ENCODE results near the gene CD300LB.
A peak's percentile ranks its signal among the peaks of the same experiment; 100 is the strongest.
"Not testable (repeated sequence)": the region's sequence is repeated elsewhere in the genome, so short reads cannot be mapped to it uniquely, and the experiment has no call there.

CD300LB gene

DNA sequence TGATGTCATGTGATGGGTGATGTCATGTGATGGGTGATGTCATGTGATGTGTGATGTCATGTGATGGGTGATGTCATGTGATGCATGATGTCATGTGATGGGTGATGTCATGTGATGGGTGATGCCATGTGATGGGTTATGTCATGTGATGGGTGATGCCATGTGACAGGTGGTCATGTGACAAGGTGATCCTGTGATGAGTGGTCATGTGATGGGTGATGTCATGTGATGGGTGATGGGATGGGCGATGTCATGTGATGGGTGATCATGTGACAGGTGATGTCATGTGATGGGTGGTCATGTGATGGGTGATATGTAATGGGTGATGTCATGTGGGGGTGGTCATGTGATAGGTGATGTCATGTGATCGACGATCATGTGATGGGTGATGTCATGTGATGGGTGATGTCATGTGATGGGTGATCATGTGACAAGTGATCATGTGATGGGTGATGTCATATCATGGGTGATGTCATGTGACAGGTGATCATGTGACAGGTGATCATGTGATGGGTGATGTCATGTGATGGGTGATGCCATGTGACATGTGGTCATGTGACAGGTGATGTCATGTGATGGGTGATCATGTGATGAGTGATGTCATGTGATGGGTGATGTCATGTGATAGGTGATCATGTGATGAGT, 17.2 kb downstream of the CD300LB start:
- H3K36me3 ChIP-seq (ENCODE audit: control insufficient read depth, insufficient read depth, low read length, severe bottlenecking), result no peaks in the 10 kb centered on the region
- H3K9me3 ChIP-seq (ENCODE audit: control insufficient read depth, low read length), result no peaks in the 10 kb centered on the region
- peak; percentile 52 for DNase-seq (ENCODE audit: low read depth)
- H3K4me1 ChIP-seq (ENCODE audit: control insufficient read depth, insufficient read depth, low read length), result peaks cover 7% of the 10 kb centered on the region
- H3K9ac ChIP-seq (ENCODE audit: low read length), result no peak overlapping the region
- peaks cover 3% of the 10 kb centered on the region for H3K27me3 ChIP-seq (replicated peaks; ENCODE audit: control insufficient read depth, insufficient read depth, low read length)
- no peak overlapping the region for H3K4me3 ChIP-seq (ENCODE audit: low read length)

DNA sequence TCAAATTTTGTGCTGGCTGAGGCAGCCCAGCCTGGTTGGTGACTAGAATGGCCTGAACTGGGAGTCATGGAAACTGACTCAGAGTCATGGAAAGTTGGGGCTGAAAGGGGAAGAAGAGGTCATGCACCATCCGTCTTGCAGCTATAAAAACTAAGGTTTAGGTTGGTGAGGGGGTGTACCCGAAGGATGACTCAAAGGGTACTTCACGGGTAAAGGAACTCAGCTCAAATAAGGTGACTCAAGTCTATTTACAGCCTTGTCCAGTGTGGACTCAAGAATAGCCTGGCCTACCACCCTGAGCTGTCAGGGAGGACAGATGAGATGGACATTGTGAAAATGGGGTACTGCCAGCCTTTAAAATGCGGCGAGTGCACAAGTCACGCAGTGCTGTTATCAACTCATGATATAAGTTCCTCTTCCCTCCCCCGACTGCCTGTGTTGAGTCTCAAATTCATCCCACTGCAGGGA, 18.6 kb downstream of the CD300LB start:
- H3K9ac ChIP-seq (ENCODE audit: low read length), result no peak overlapping the region
- peaks cover 3% of the 10 kb centered on the region for H3K27me3 ChIP-seq (replicated peaks; ENCODE audit: control insufficient read depth, insufficient read depth, low read length)
- no peak overlapping the region for H3K4me3 ChIP-seq (ENCODE audit: low read length)
- no peak for DNase-seq (ENCODE audit: low read depth)
- H3K36me3 ChIP-seq (ENCODE audit: control insufficient read depth, insufficient read depth, low read length, severe bottlenecking), result no peaks in the 10 kb centered on the region
- no peaks in the 10 kb centered on the region for H3K9me3 ChIP-seq (ENCODE audit: control insufficient read depth, low read length)
- peaks cover 7% of the 10 kb centered on the region for H3K4me1 ChIP-seq (ENCODE audit: control insufficient read depth, insufficient read depth, low read length)

DNA sequence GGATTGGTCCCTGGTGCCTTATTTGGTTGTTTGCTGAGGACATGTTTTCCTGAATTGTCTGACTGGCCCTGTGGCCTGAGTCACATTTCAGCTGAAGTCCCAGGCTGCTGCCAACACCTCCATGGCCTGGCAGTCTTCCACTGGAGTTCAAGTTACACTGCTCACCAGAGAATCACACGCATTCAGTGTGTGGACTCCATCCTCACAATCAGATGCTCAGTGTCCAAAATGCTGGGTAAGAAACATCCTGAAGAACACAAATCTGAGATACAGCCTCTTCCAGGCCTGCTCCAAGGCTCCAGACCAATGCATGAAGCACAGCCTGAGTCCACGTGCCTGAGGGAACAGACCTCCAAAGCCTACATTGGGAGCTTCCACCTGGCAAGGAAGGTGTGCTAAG, 19.2 kb downstream of the CD300LB start:
- peaks cover 3% of the 10 kb centered on the region for H3K27me3 ChIP-seq (replicated peaks; ENCODE audit: control insufficient read depth, insufficient read depth, low read length)
- H3K9me3 ChIP-seq (ENCODE audit: control insufficient read depth, low read length), result no peaks in the 10 kb centered on the region
- no peak overlapping the region for H3K9ac ChIP-seq (ENCODE audit: low read length)
- H3K4me3 ChIP-seq (ENCODE audit: low read length), result no peak overlapping the region
- H3K36me3 ChIP-seq (ENCODE audit: control insufficient read depth, insufficient read depth, low read length, severe bottlenecking), result no peaks in the 10 kb centered on the region
- DNase-seq (ENCODE audit: low read depth), result no peak
- peaks cover 7% of the 10 kb centered on the region for H3K4me1 ChIP-seq (ENCODE audit: control insufficient read depth, insufficient read depth, low read length)

DNA sequence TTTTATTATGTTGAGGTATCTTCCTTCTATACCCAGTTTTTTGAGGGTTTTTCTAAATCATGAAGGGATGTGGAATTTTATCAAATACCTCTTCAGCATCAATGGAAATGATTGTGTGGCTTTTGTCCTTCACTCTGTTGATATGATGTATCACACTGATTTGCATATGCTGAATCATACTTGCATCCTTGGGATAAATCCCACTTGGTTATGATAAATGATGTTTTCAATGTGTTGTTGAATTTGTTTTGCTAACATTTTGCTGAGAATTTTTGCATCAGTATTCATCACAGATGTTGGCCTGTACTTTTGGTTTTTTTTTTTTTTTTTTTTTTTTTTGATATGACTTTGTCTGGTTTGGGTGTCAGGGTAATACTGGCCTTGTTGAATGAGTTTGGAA, 23.1 kb downstream of the CD300LB start:
- DNase-seq (ENCODE audit: low read depth), result no peak
- H3K4me1 ChIP-seq (ENCODE audit: control insufficient read depth, insufficient read depth, low read length), result peaks cover 17% of the 10 kb centered on the region
- H3K36me3 ChIP-seq (ENCODE audit: control insufficient read depth, insufficient read depth, low read length, severe bottlenecking), result no peaks in the 10 kb centered on the region
- H3K9ac ChIP-seq (ENCODE audit: low read length), result no peak overlapping the region
- H3K27me3 ChIP-seq (replicated peaks; ENCODE audit: control insufficient read depth, insufficient read depth, low read length), result peaks cover 3% of the 10 kb centered on the region
- H3K9me3 ChIP-seq (ENCODE audit: control insufficient read depth, low read length), result no peaks in the 10 kb centered on the region
- H3K4me3 ChIP-seq (ENCODE audit: low read length), result no peak overlapping the region

DNA sequence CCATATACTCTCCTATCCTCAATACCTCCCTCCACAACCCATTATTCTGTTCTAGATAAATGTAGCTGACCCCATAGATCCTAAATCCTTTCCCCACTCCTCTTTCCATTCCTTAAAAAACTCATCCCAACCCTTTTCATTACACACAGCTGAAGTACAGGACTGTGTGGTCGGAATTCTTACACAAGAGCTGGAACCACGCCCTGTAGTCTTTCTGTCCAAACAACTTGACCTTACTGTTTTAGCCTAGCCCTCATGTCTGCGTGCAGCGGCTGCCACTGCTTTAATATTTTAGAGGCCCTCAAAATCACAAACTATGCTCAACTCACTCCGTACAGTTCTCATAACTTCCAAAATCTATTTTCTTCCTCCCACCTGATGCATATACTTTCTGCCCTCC, 27.3 kb downstream of the CD300LB start:
- H3K27me3 ChIP-seq (replicated peaks; ENCODE audit: control insufficient read depth, insufficient read depth, low read length); H3K9ac ChIP-seq (ENCODE audit: low read length); H3K4me3 ChIP-seq (ENCODE audit: low read length); H3K9me3 ChIP-seq (ENCODE audit: control insufficient read depth, low read length); H3K36me3 ChIP-seq (ENCODE audit: control insufficient read depth, insufficient read depth, low read length, severe bottlenecking); DNase-seq (ENCODE audit: low read depth); H3K4me1 ChIP-seq (ENCODE audit: control insufficient read depth, insufficient read depth, low read length): not testable (repeated sequence)

DNA sequence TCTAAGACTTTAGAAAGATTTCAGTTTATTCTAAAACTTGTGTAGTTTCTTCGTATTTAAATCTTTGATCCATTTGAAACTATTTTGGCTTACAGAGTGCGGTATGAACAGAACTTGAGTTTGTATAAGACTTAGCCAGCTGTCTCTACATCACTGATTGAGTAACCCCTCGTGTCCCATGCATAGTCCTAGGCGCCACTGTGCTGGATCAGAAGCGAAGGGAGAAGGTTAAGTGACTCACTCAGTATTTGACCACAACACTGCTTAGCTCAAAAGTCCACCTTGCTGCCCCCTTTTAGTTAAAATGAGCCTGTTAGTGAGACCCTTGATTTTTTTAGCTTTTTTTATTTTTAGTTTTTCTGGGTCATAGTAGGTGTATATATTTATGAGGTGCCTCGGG, 28.4 kb downstream of the CD300LB start:
- no peak for DNase-seq (ENCODE audit: low read depth)

DNA sequence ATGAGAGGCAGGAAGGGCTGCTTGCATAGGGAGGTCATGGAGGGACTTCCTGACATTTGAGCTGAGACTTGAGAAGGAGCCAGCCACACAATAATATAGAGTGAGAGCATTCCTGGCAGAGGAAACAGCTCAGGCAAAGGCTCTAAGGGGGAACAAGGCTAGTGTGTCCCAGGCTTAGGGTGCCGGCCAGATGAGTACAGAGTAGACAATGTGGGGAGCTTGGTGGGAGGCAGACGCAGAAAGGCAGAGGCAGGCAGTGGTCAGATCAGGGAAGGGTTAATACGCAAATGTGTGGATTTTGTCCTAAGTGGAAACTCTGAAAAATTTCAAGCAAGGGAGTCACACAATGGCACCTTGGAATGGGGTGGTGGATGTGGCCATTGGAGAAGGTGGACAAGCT, 31.3 kb downstream of the CD300LB start:
- H3K4me3 ChIP-seq (ENCODE audit: low read length), result no peak overlapping the region
- no peaks in the 10 kb centered on the region for H3K36me3 ChIP-seq (ENCODE audit: control insufficient read depth, insufficient read depth, low read length, severe bottlenecking)
- peaks cover 15% of the 10 kb centered on the region for H3K27me3 ChIP-seq (replicated peaks; ENCODE audit: control insufficient read depth, insufficient read depth, low read length)
- no peak for DNase-seq (ENCODE audit: low read depth)
- no peaks in the 10 kb centered on the region for H3K9me3 ChIP-seq (ENCODE audit: control insufficient read depth, low read length)
- H3K9ac ChIP-seq (ENCODE audit: low read length), result no peak overlapping the region
- peaks cover 9% of the 10 kb centered on the region for H3K4me1 ChIP-seq (ENCODE audit: control insufficient read depth, insufficient read depth, low read length)

More for the DNA sequence above, 28.4 kb downstream of the CD300LB start:
- Histone ChIP-seq H3K4me1 (ENCODE audit: control insufficient read depth, insufficient read depth, low read length) (peaks cover 9% of the 10 kb centered on the region), H3K9ac (ENCODE audit: low read length) (no peak overlapping the region), H3K4me3 (ENCODE audit: low read length) (no peak overlapping the region), H3K27me3 (replicated peaks; ENCODE audit: control insufficient read depth, insufficient read depth, low read length) (peaks cover 10% of the 10 kb centered on the region), H3K36me3 (ENCODE audit: control insufficient read depth, insufficient read depth, low read length, severe bottlenecking) (no peaks in the 10 kb centered on the region), H3K9me3 (ENCODE audit: control insufficient read depth, low read length) (no peaks in the 10 kb centered on the region)

DNA sequence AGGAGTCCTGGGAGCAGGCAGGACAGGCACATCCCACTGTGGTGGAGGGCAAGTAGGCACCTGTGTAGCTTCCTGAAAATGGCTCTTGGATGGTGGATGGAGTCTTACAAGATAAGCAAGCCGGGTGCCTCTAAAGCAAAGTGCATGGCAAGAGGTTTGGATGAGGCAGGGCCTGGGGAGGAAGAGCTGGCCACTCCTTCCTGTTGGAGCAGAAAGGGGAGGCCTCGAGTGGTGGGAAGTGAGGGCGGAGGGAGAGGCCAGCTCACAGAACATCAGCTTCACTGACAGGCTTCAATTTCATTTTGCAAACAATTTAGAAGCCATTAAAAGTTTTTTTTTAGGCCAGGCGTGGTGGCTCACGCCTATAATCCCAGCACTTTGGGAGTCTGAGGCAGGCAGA, 33.8 kb downstream of the CD300LB start:
- Histone ChIP-seq H3K4me3 (ENCODE audit: low read length) (no peak overlapping the region), H3K9ac (ENCODE audit: low read length) (no peak overlapping the region), H3K4me1 (ENCODE audit: control insufficient read depth, insufficient read depth, low read length) (peaks cover 3% of the 10 kb centered on the region), H3K36me3 (ENCODE audit: control insufficient read depth, insufficient read depth, low read length, severe bottlenecking) (no peaks in the 10 kb centered on the region), H3K9me3 (ENCODE audit: control insufficient read depth, low read length) (no peaks in the 10 kb centered on the region), H3K27me3 (replicated peaks; ENCODE audit: control insufficient read depth, insufficient read depth, low read length) (peaks cover 18% of the 10 kb centered on the region)
- DNase-seq (ENCODE audit: low read depth), result no peak

DNA sequence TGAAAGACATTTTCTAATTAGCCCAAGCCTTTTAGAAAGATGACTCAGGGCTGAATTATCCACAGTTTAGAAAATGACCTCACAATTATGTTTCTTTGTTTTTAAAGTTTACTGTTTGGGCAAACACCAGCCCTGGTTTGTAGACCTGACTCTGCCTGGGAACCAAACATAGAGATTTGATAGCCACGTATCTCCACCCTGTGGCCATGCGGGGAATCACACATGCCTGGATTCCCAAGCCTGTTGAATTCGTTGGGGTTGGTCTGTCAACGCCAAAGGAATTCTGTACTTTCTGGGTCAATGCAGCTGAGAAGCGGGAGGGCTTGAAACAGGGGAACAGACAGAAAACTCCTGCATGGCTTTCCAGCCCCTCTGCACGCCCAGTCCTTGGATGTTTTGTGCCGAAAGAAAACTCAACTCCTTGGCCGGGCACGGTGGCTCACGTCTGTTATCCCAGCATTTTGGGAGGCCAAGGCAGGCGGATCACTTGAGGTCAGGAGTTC, 37.9 kb downstream of the CD300LB start:
- peak; percentile 72 for DNase-seq (ENCODE audit: low read depth)
- Histone ChIP-seq H3K9ac (ENCODE audit: low read length) (no peak overlapping the region), H3K36me3 (ENCODE audit: control insufficient read depth, insufficient read depth, low read length, severe bottlenecking) (no peaks in the 10 kb centered on the region), H3K4me1 (ENCODE audit: control insufficient read depth, insufficient read depth, low read length) (peaks cover 3% of the 10 kb centered on the region), H3K4me3 (ENCODE audit: low read length) (no peak overlapping the region), H3K27me3 (replicated peaks; ENCODE audit: control insufficient read depth, insufficient read depth, low read length) (peaks cover 18% of the 10 kb centered on the region), H3K9me3 (ENCODE audit: control insufficient read depth, low read length) (no peaks in the 10 kb centered on the region)

DNA sequence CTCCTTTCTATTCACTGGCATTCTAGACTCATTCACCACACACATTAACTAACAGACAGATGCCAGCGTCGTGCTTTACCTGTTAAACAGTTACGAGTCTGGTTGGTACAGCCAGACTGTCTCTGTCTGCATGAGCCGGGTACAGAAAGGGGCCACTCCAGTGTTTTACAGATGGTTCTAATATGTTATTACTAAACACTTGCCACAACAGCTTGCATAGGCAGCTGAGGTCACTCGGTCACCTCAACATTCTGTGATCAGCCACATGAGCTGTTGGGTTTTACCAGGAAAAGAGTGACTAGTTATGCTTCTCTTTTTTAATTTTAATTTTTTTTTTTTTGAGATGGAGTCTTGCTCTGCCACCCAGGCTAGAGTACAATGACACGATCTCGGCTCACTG, 39.6 kb downstream of the CD300LB start:
- peaks cover 3% of the 10 kb centered on the region for H3K9me3 ChIP-seq (ENCODE audit: control insufficient read depth, low read length)
- H3K36me3 ChIP-seq (ENCODE audit: control insufficient read depth, insufficient read depth, low read length, severe bottlenecking), result no peaks in the 10 kb centered on the region
- peaks cover 22% of the 10 kb centered on the region for H3K27me3 ChIP-seq (replicated peaks; ENCODE audit: control insufficient read depth, insufficient read depth, low read length)
- H3K4me1 ChIP-seq (ENCODE audit: control insufficient read depth, insufficient read depth, low read length), result peaks cover 3% of the 10 kb centered on the region
- no peak overlapping the region for H3K4me3 ChIP-seq (ENCODE audit: low read length)
- H3K9ac ChIP-seq (ENCODE audit: low read length), result no peak overlapping the region
- no peak for DNase-seq (ENCODE audit: low read depth)

DNA sequence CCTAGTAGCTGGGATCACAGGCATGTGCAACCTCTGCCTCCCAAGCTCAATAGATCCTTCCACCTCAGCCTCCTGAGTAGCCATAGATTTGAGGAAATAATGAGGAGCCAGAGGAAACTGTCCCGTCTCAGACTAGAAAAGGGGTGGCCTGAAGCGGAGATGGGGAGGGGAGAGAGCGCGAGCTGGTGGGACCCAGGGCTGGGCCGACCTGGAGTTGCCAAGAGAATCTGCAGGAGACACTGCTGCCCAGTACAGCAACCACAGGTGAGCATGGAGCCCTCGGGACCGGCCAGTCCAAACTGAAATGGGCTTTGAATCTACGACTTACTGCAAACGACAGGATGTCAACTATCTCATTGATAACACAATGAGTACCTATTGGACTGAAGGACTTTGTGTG, 40.6 kb downstream of the CD300LB start:
- peaks cover 3% of the 10 kb centered on the region for H3K4me1 ChIP-seq (ENCODE audit: control insufficient read depth, insufficient read depth, low read length)
- no peak for DNase-seq (ENCODE audit: low read depth)
- H3K4me3 ChIP-seq (ENCODE audit: low read length), result no peak overlapping the region
- no peaks in the 10 kb centered on the region for H3K36me3 ChIP-seq (ENCODE audit: control insufficient read depth, insufficient read depth, low read length, severe bottlenecking)
- H3K9me3 ChIP-seq (ENCODE audit: control insufficient read depth, low read length), result peaks cover 3% of the 10 kb centered on the region
- peaks cover 19% of the 10 kb centered on the region for H3K27me3 ChIP-seq (replicated peaks; ENCODE audit: control insufficient read depth, insufficient read depth, low read length)
- no peak overlapping the region for H3K9ac ChIP-seq (ENCODE audit: low read length)

DNA sequence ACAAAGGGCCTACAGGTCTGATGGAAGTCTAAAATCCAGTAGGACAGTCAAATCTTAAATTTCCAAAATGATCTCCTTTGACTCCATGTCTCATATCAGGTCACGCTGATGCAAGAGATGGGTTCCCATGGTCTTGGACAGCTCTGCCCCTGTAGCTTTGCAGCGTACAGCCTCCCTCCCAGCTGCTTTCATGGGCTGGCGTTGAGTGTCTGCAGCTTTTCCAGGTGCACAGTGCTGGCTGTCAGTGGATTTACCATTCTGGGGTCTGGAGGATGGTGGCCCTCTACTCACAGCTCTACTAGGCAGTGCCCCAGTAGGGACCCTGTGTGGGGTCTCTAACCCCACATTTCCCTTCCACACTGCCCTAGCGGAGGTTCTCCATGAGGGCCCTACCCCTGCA, 43.0 kb downstream of the CD300LB start:
- not testable (repeated sequence) for H3K4me3 ChIP-seq (ENCODE audit: low read length); H3K9me3 ChIP-seq (ENCODE audit: control insufficient read depth, low read length); H3K4me1 ChIP-seq (ENCODE audit: control insufficient read depth, insufficient read depth, low read length); DNase-seq (ENCODE audit: low read depth); H3K9ac ChIP-seq (ENCODE audit: low read length); H3K36me3 ChIP-seq (ENCODE audit: control insufficient read depth, insufficient read depth, low read length, severe bottlenecking)
- H3K27me3 ChIP-seq (replicated peaks; ENCODE audit: control insufficient read depth, insufficient read depth, low read length), result peaks cover 31% of the 10 kb centered on the region

All from adipocyte (in vitro differentiated cells).